ENCODE measurements around the gene FFAR1.
"Not testable (repeated sequence)": the region's sequence is repeated elsewhere in the genome, so short reads cannot be mapped to it uniquely, and the experiment has no call there.

Gene FFAR1

DNA sequence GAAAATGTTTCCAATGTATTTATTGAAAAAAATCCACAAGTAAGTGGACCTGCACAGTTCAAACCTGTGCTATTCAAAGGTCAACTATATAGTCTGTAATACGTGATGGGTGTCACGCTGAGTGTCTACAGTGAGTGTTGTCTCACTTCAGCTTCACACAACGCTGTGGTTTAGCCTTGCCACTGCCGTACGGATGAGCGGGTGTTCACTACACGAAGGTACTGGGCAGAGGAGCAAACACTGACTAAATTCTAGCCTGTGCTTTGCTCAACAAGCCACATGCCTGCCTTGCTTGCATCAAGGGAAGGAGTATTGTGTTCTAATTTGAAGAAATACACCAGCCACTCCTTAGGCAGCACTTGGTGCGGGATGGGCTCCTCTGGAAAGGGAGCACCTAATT is 7.2 kb downstream of the FFAR1 start:
- no peak for DNase-seq
- in situ Hi-C loops (cut with HindIII; ENCODE audit: low pct_ligation_motif_present, low sequenced_read_pairs), result no loop called here
- H3K27ac ChIP-seq, result no peak overlapping the region
- no peaks in the 10 kb centered on the region for H3K27me3 ChIP-seq (replicated peaks)
- no peaks in the 10 kb centered on the region for H3K36me3 ChIP-seq (replicated peaks)
- TF ChIP-seq, protein P1, sequence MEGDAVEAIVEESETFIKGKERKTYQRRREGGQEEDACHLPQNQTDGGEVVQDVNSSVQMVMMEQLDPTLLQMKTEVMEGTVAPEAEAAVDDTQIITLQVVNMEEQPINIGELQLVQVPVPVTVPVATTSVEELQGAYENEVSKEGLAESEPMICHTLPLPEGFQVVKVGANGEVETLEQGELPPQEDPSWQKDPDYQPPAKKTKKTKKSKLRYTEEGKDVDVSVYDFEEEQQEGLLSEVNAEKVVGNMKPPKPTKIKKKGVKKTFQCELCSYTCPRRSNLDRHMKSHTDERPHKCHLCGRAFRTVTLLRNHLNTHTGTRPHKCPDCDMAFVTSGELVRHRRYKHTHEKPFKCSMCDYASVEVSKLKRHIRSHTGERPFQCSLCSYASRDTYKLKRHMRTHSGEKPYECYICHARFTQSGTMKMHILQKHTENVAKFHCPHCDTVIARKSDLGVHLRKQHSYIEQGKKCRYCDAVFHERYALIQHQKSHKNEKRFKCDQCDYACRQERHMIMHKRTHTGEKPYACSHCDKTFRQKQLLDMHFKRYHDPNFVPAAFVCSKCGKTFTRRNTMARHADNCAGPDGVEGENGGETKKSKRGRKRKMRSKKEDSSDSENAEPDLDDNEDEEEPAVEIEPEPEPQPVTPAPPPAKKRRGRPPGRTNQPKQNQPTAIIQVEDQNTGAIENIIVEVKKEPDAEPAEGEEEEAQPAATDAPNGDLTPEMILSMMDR (IDR thresholded peaks at IDR 0.05; ENCODE audit: low read depth, low read length, missing control alignments), result no peak
- H3K4me3 ChIP-seq (ENCODE audit: low read depth, low read length), result no peak overlapping the region

DNA sequence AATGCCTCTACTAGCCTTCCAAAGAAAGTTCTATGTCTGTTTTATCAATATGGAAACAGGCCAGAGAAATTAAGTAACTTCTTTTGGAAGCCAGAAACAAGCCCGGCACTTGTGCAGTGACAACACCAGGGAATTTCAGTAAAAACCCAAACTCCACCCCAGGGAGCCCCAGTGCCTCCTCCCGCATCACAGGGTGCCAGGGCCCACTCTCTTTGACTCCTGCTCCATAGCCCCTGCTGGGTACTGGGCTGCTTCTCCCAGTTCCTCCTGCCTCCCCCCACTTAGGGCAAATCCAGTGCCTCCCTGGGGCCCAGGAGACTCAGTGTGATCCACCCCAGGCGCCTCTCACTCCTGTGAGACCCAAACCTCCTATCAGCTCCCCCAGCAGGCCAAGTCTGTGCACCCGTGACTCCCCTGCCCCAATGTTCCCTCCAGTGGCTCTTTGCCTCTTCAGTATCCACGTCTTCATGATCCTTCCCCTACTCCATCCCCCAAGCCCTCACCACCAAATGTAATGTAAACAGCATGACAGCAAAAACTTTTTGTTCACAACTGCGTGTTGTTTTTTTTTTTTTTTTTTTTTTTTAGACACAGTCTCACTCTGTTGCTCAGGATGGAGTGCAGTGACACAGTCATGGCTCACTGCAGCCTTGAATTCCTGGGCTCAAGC is 8.2 kb downstream of the FFAR1 start:
- TF ChIP-seq, protein P1 (IDR thresholded peaks at IDR 0.05; ENCODE audit: low read depth, low read length, missing control alignments), result no peak
- in situ Hi-C loops (cut with HindIII; ENCODE audit: low pct_ligation_motif_present, low sequenced_read_pairs), result no loop called here

DNA sequence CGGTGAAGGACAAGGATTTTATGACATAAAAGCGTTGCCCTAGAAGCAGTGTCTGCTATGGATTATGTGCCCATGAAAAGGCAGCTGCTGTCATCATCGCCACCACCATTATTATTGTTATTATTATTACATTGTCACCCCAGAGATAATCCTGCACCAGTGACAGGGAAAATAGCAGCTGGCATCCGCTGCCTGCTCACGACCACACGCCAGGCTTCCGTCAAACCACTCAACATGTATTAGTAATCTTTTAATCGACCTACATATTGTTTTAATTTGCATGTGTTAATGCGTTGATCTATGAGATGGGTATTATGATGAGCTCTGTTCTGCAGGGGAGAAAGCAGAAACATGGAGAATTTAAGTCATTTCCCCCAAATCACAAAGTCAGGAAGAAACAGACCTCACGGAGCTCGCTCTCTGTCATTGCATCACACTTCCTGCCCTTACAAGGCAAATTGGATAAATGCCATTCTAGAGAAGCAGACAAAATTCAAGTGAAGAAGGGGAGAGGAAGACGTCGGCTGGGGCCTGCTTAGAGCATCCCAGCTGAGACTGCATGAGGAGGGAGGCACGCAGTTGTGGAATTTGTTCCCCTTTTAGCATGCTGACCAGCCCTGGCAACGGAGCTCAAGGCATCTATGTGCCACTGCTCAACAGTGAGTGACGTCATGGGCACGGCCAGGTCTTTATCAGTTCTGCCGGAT is 10.3 kb downstream of the FFAR1 start, which contains the start of gene FFAR3:
FFAR3 (plus strand) TSS at position 594 of the 707 bp plus-strand sequence. CDS start 431 bp downstream, outside the sequence.
- DNase-seq, result no peak
- in situ Hi-C loops (cut with HindIII; ENCODE audit: low pct_ligation_motif_present, low sequenced_read_pairs), result no loop called here
- Histone ChIP-seq H3K27me3 (replicated peaks) (no peaks in the 10 kb centered on the region), H3K36me3 (replicated peaks) (no peaks in the 10 kb centered on the region), H3K27ac (no peak within 1 kb of the TSS), H3K4me3 (ENCODE audit: low read depth, low read length) (no peak within 1 kb of the TSS)
- TF ChIP-seq, protein P1 (IDR thresholded peaks at IDR 0.05; ENCODE audit: low read depth, low read length, missing control alignments), result no peak

More for the DNA sequence above, 8.2 kb downstream of the FFAR1 start:
- DNase-seq, result no peak
- no peak overlapping the region for H3K27ac ChIP-seq
- H3K4me3 ChIP-seq (ENCODE audit: low read depth, low read length), result no peak overlapping the region
- no peaks in the 10 kb centered on the region for H3K27me3 ChIP-seq (replicated peaks)
- no peaks in the 10 kb centered on the region for H3K36me3 ChIP-seq (replicated peaks)

DNA sequence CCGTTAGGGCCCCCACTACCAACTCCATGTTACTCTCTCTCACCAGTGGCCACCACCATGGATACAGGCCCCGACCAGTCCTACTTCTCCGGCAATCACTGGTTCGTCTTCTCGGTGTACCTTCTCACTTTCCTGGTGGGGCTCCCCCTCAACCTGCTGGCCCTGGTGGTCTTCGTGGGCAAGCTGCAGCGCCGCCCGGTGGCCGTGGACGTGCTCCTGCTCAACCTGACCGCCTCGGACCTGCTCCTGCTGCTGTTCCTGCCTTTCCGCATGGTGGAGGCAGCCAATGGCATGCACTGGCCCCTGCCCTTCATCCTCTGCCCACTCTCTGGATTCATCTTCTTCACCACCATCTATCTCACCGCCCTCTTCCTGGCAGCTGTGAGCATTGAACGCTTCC is 11.1 kb downstream of the FFAR1 start:
- H3K4me3 ChIP-seq (ENCODE audit: low read depth, low read length); H3K27me3 ChIP-seq (replicated peaks); H3K27ac ChIP-seq; in situ Hi-C loops (cut with HindIII; ENCODE audit: low pct_ligation_motif_present, low sequenced_read_pairs); DNase-seq; H3K36me3 ChIP-seq (replicated peaks): not testable (repeated sequence)

DNA sequence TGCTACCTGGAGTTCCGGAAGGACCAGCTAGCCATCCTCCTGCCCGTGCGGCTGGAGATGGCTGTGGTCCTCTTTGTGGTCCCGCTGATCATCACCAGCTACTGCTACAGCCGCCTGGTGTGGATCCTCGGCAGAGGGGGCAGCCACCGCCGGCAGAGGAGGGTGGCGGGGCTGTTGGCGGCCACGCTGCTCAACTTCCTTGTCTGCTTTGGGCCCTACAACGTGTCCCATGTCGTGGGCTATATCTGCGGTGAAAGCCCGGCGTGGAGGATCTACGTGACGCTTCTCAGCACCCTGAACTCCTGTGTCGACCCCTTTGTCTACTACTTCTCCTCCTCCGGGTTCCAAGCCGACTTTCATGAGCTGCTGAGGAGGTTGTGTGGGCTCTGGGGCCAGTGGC is 11.7 kb downstream of the FFAR1 start:
- DNase-seq; H3K27ac ChIP-seq; in situ Hi-C loops (cut with HindIII; ENCODE audit: low pct_ligation_motif_present, low sequenced_read_pairs); H3K36me3 ChIP-seq (replicated peaks); H3K4me3 ChIP-seq (ENCODE audit: low read depth, low read length); H3K27me3 ChIP-seq (replicated peaks): not testable (repeated sequence)

DNA sequence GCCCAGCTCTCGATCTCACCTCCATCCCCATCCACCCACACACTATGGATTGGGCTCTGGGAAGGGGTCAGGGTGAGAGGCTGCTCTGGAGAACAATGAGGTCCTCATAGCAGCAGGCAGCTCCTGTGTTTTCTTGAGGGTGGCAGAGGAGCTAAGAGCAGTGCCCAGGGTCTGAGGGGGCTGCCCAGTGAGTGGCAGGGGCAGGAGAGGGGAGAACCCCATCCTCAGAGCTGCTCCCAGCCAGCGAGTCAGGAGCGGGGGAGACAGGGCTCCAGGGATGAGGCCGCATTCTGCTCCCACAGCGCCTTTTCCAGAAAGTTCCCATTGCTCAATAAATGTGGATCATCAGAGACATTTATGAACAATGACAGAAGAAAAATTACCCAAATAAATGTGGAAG is 12.4 kb downstream of the FFAR1 start:
- H3K4me3 ChIP-seq (ENCODE audit: low read depth, low read length); in situ Hi-C loops (cut with HindIII; ENCODE audit: low pct_ligation_motif_present, low sequenced_read_pairs); H3K36me3 ChIP-seq (replicated peaks); H3K27me3 ChIP-seq (replicated peaks); DNase-seq; H3K27ac ChIP-seq: not testable (repeated sequence)

DNA sequence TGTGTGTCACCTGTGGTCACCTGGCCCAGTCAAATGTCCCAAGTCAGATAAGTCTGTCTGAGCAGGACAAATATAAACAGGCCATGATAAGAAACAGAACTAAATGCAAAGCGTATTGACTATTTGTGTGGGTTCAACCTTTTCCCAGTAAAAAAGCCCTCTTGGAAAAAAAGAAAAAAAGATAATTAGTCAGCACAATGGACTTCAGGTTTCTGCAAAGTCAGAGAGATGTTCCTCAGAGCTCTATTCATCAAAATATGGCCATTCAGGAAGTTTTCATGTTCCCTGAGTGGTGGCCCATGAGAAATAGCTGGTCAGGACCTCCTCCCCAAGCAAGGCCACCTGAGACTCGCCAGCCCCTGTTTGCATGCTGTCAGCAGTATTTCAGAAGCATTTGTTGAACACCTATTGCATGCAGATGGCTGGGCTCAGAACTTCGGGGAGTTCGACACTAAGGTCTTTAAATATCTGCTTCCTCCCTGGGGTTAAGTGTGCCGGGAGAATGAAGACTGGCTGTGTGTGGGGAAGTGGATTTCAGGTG is 13.2 kb downstream of the FFAR1 start:
- in situ Hi-C loops (cut with HindIII; ENCODE audit: low pct_ligation_motif_present, low sequenced_read_pairs), result no loop called here
- H3K4me3 ChIP-seq (ENCODE audit: low read depth, low read length), result no peak overlapping the region
- H3K27ac ChIP-seq, result no peak overlapping the region
- TF ChIP-seq, protein P1 (IDR thresholded peaks at IDR 0.05; ENCODE audit: low read depth, low read length, missing control alignments), result no peak
- H3K36me3 ChIP-seq (replicated peaks), result no peaks in the 10 kb centered on the region
- DNase-seq, result no peak
- no peaks in the 10 kb centered on the region for H3K27me3 ChIP-seq (replicated peaks)

Data from brain microvascular endothelial cell (primary cell).